ENCODE measurements around the gene PDZD8. TPM values are rescaled to one million over a fixed set of nuclear protein-coding genes. Genes with fewer than 3 reads are reported as not detected.

The PDZD8 gene
- polyA plus RNA-seq, 4 donors: 34.0 to 41.0 (median 37.7) TPM

GRCh38 chr10:117391436-117392205, 16.4 kb upstream of the PDZD8 start:
- no peak for DNase-seq (ENCODE audit: low read depth in 4 of 4, low spot score in 3 of 4)

GRCh38 chr10:117390420-117390819, 15.2 kb upstream of the PDZD8 start:
- no peak for DNase-seq (ENCODE audit: low read depth in 4 of 4, low spot score in 3 of 4)

DNA sequence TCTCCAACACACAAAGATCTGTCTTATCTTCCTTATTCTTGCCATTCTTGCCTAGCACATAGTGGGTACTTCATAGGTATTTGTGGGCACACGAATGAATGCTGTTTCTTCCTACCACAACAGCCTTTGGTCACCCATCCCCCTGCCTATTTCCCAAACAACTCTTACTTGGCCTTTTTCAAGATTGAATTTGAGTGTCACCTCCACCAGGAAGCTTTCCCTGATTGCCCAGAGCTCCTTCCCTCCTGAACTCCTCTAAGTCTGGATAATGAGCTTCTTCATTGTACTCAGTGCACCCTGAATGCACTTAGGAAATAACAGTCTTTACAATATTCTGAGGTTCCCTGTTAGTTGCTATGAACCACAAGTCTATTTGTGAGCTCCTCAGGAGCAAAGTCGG, 11.6 kb upstream of the PDZD8 start:
- DNase-seq (ENCODE audit: low read depth in 4 of 4, low spot score in 3 of 4): no peak

DNA sequence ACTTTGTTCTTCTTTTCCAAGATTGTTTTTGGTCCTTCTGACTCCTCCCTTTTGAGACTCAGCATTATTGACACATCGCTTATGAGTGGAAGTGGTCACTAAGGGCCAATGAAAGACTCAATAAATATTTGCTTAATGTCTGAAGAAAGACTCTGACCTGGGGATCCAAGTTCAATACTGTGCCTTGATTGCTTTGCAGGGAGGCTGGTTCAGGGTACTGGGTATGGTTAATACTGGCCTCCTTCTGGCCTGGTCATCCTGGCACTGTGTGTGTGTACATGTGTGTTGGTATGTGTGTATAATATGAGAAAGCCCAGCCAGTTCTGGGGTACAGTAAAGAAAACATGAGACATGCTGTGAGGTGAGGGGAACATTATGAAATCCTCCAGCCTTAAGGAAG, 7.6 kb upstream of the PDZD8 start:
- no peak for DNase-seq (ENCODE audit: low read depth in 4 of 4, low spot score in 3 of 4)

DNA sequence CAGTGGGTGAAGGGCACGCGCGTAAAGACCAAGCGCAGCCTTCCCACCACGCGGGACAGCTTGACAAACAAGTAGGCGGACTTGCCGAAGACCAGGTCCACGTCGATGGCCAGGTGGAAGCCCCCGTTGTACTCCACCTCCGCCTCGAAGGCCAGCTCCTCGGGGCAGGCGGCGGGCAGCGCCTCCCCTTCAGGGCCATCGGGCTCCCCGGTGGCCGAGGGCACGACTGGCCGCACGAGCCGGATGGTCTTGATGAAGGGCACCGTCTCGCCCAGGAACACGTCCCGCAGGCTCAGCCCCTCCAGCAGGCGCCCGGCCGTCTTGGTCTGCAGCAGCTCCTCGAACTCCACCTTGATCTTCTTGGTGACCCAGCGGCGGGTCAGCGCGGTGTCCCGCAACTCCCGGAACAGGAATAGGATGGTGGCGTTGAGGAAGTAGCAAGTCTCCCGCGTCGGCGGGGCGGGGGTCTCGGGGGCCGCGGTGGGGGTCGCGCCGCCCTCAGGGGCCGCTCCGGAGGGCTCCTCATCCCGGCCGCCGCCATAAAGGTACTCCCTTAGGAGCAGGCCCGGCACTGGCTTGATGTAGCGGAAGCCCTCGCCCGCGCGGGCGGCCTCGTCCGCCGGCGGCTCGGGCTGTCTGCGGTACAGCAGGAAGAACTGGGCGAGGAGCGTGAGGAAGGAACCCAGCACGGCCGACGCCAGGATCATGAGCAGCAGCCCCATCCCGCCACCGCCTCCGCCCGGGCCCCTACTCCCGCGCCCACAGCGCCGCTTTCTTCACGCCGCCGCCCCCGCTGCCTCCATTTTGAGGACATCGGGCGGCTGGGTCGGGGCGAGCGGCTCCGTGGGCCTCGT, 507 bp downstream of the PDZD8 start:
- DNase-seq (ENCODE audit: low read depth in 4 of 4, low spot score in 3 of 4): peak in 1 of 4 donors; percentile 35

DNA sequence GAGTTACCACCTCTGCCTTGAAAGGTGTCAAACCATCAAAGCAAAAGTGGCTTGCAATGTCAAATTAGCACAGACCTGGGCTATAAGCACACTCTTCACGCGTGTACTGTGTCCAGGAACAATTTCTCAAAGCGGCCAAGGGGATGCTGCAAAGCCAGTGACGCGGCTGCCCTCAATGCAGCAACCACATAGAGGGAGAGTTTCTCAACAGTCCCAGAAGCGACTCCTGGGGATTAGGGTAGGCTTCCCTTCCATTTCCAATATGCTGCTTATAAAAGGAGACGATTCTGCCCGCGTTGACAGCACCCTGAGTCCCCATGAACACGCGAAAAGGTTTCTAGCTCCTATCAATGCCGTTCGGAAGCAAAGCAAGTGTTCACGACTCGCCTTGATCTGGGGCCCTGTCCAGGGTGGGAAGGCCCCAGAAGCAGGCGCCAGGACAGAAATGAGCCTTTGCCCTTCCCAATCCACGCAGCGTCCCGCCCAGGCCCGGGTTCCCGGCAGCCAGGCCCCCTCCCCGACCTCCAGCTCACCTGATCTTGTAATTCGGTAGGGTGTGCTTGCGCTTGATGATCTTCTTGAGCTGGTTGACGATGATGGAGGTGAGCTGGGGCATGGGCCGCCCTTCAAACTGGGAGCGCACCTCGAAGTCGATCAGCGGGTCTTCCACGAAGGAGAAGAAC, 1.3 kb downstream of the PDZD8 start:
- DNase-seq (ENCODE audit: low read depth in 4 of 4, low spot score in 3 of 4): peak in 1 of 4 donors; percentile 28

GRCh38 chr10:117370205-117370604, 5.0 kb downstream of the PDZD8 start:
- DNase-seq (ENCODE audit: low read depth in 4 of 4, low spot score in 3 of 4): no peak

DNA sequence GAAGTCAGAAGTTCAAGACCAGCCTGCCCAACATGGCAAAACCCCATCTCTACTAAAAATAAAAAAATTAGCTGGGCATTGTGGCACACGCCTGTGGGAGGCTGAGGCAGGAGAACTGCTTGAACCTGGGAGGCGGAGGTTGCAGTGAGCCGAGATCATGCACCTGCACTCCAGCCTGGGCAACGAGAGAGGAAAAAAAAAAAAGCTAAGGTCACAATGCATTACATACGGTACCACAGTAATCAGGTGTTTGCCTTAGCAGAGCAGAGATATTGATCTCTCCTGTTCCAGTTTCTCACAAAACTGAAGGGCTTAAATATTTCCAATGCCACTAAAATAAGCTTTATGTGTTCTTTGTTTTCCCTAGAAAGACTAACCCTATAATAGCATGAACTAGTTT, 7.5 kb downstream of the PDZD8 start:
- no peak for DNase-seq (ENCODE audit: low read depth in 4 of 4, low spot score in 3 of 4)

DNA sequence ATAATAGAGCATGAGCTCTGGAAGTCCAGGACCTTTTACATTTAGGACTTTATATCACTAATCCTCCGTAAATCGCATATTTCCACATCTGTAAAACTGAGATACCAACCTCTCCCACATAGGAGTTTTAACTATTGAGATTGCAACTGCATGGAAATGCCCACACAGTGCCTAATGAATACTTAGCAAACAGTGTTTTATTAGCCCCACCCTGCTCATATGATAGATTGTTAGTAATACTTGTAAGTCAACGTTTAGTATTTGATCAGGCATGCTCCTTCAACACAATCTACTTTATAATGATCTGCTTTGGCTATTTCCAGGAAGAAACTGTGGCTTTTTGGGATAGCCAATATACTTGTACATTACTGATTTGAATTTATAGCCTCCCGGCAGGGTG, 8.5 kb downstream of the PDZD8 start:
- no peak for DNase-seq (ENCODE audit: low read depth in 4 of 4, low spot score in 3 of 4)

- no peak for DNase-seq (ENCODE audit: low read depth in 4 of 4, low spot score in 3 of 4)
Observed at GRCh38 chr10:117365612-117366011, 9.6 kb downstream of the PDZD8 start.

- DNase-seq (ENCODE audit: low read depth in 4 of 4, low spot score in 3 of 4): no peak
Observed at GRCh38 chr10:117364110-117364960, 10.9 kb downstream of the PDZD8 start.

- DNase-seq (ENCODE audit: low read depth in 4 of 4, low spot score in 3 of 4): no peak
Observed at GRCh38 chr10:117363028-117363427, 12.2 kb downstream of the PDZD8 start.

GRCh38 chr10:117362313-117362712, 12.9 kb downstream of the PDZD8 start:
- DNase-seq (ENCODE audit: low read depth in 4 of 4, low spot score in 3 of 4): no peak

GRCh38 chr10:117360994-117361667, 14.1 kb downstream of the PDZD8 start:
- DNase-seq (ENCODE audit: low read depth in 4 of 4, low spot score in 3 of 4): no peak

- DNase-seq (ENCODE audit: low read depth in 4 of 4, low spot score in 3 of 4): no peak
Observed at GRCh38 chr10:117360016-117360415, 15.2 kb downstream of the PDZD8 start.

DNA sequence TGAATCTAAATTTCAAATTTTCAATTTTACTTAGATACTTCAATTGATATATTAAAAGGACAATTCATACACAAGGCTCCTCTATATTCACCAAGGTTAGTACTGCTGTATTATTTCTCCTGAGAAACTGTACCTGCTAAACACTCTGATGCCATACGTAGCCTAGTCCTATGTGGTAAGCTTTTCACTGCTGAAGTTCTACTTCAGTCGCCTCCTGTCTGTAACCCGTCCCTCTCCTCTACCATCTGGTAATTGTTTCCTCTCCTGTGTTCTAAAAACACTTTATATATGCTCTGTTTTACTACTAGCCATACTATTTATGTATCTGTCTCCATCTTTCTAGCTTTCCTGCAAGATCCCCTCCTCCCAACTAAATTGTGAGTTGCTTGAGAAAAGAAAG, 20.2 kb downstream of the PDZD8 start:
- DNase-seq (ENCODE audit: low read depth in 4 of 4, low spot score in 3 of 4): no peak

GRCh38 chr10:117353684-117354083, 21.6 kb downstream of the PDZD8 start:
- DNase-seq (ENCODE audit: low read depth in 4 of 4, low spot score in 3 of 4): no peak

DNA sequence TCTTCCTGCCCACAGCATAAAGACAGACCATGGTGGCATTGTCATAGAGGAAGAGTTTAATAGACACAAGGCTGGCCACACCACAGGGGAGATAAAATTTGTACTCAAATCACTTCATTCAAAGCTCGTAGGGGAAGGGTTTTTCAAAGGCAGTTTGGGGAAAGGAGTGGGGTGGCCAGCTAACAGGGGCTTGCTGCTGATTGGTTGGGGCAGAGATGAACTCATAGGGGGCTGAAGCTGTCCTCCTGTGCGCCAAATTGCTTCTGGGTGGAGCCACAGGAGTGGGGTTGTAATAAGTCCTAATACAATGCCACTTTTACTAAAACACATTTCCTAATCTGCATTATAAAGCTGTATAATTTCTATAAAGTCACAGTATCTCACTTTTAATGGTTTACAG, 22.5 kb downstream of the PDZD8 start:
- DNase-seq (ENCODE audit: low read depth in 4 of 4, low spot score in 3 of 4): no peak

DNA sequence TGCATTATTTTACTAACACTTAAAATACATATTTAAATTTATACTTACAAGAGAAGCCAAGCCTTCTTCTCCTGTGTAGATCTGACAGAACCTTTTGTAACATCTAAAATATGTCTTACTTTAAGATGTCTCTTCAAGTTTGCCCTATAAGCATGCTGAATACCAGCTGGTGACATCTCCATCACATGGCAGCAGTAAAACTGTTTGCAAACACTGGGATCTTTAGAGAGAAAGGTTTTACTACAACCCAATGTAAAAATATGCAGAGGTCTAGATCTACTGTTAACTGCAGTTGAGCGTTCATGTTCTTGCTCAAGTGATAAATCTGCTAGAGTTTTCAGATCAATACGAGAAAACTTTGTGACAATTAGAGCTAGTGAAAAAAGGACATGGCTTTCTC, 23.2 kb downstream of the PDZD8 start:
- DNase-seq (ENCODE audit: low read depth in 4 of 4, low spot score in 3 of 4): no peak

- no peak for DNase-seq (ENCODE audit: low read depth in 4 of 4, low spot score in 3 of 4)
Observed at GRCh38 chr10:117351558-117351957, 23.7 kb downstream of the PDZD8 start.

Measured in right renal pelvis (tissue), 4 donors.